Endothelial cell of umbilical vein (primary cell): ENCODE measurements around the gene AQP10. TPM values are rescaled to one million over a fixed set of nuclear protein-coding genes. Genes with fewer than 3 reads are reported as not detected.

ENCODE experiments used
- BruUV-seq: library from RNA; stranded (reverse); fragments of 400-500 nt; replicated peaks from 2 replicates; lab custom pipeline; 2021; lab: Mats Ljungman, UMichigan
- CTCF ChIA-PET: fragments of 300-600, 350-600 bp; sonication (Branson Sonifier 250); formaldehyde crosslinking; loops from one replicate; lab custom pipeline; 2021; ENCODE audit warnings: antibody characterized with exemption, inconsistent platforms; lab: Charles Lee
- POLR2A ChIA-PET: fragments of 300-600, 350-600 bp; sonication (Branson Sonifier 250); formaldehyde crosslinking; loops from one replicate; lab custom pipeline; 2021; ENCODE audit warnings: antibody characterized with exemption, inconsistent platforms; lab: Charles Lee
- DNase-seq: peaks from one replicate; pipeline ENCODE4 v3.0.0-alpha.2; 2011; ENCODE audit warnings: low read depth, low spot score
- FAIRE-seq: peaks from 2 replicates; lab custom pipeline; 2011; peaks lifted over from hg19 to GRCh38; lab: Jason Lieb, UNC
- H2AFZ ChIP-seq: 2 replicates; pipeline ENCODE4 v1.6.0; 2012; ENCODE audit warnings: low read depth, low read length, control low read depth, inconsistent platforms
- H3K27ac ChIP-seq: 2 replicates; pipeline ENCODE4 v1.5.1; 2011; ENCODE audit warnings: low read depth, mild to moderate bottlenecking, control low read depth, low read length, moderate library complexity; ENCODE audit not compliant: insufficient read depth
- H3K27me3 ChIP-seq, 2 experiments: 2 replicates each; pipeline versions ENCODE4 v1.6.0 to v1.6.1; 2011; ENCODE audit warnings: low read length in 2 of 2, mixed read lengths in 1 of 2; ENCODE audit not compliant: control insufficient read depth in 2 of 2, insufficient read depth in 2 of 2
- H3K36me3 ChIP-seq, 2 experiments: 2 replicates in 1 of 2; 3 replicates in 1 of 2; pipeline ENCODE4 v1.5.1; 2011; ENCODE audit warnings: low read length in 2 of 2, mild to moderate bottlenecking in 1 of 2, moderate library complexity in 1 of 2; ENCODE audit not compliant: control insufficient read depth in 2 of 2, insufficient read depth in 2 of 2; ENCODE audit errors: extremely low read depth in 1 of 2
- H3K4me1 ChIP-seq: 3 replicates; pipeline ENCODE4 v1.5.1; 2011; ENCODE audit warnings: mild to moderate bottlenecking, low read length; ENCODE audit not compliant: control insufficient read depth, insufficient read depth; ENCODE audit errors: extremely low read depth
- H3K4me2 ChIP-seq: 2 replicates; pipeline ENCODE4 v1.6.1; 2011; ENCODE audit warnings: low read length, control low read depth, mixed read lengths; ENCODE audit not compliant: insufficient read depth
- H3K4me3 ChIP-seq, 3 experiments: fragments of 200-600 bp in 1 of 3; sonication (generic), shearing (Covaris generic) in 1 of 3; replicated peaks in 1 of 3; 2 replicates each; pipeline ENCODE4 v1.5.1; 2011 to 2016; ENCODE audit warnings: control low read depth in 3 of 3, low read length in 3 of 3, mild to moderate bottlenecking in 2 of 3, inconsistent platforms in 1 of 3, low read depth in 1 of 3, moderate library complexity in 1 of 3; ENCODE audit not compliant: insufficient read depth in 1 of 3
- H3K79me2 ChIP-seq: 2 replicates; pipeline ENCODE4 v1.6.0; 2012; ENCODE audit warnings: low read length, inconsistent platforms; ENCODE audit not compliant: control insufficient read depth, insufficient read depth
- H3K9ac ChIP-seq: replicated peaks from 2 replicates; pipeline ENCODE3; 2011; ENCODE audit warnings: low read length, control low read depth; ENCODE audit not compliant: insufficient read depth; ENCODE audit errors: extremely low read depth
- H3K9me1 ChIP-seq: replicated peaks from 3 replicates; pipeline ENCODE4 v1.6.0; 2011; ENCODE audit warnings: mild to moderate bottlenecking, low read length; ENCODE audit not compliant: control insufficient read depth, insufficient read depth; ENCODE audit errors: extremely low read depth
- H3K9me3 ChIP-seq: replicated peaks from 2 replicates; pipeline ENCODE4 v1.5.1; 2012; ENCODE audit warnings: low read length, inconsistent platforms; ENCODE audit not compliant: control insufficient read depth, insufficient read depth
- H4K20me1 ChIP-seq: replicated peaks from 2 replicates; pipeline ENCODE3; 2011; ENCODE audit warnings: mild to moderate bottlenecking, low read length; ENCODE audit not compliant: control insufficient read depth, insufficient read depth; ENCODE audit errors: extremely low read depth
- CTCF ChIP-seq, 2 donors: IDR thresholded peaks; 1 replicate in 1 of 2; 2 replicates in 1 of 2; pipeline ENCODE4 v1.5.1; 2011; ENCODE audit warnings: low read length in 2 of 2, mild to moderate bottlenecking in 2 of 2, moderate library complexity in 2 of 2, control low read depth in 1 of 2, inconsistent platforms in 1 of 2, low read depth in 1 of 2; ENCODE audit not compliant: insufficient read depth in 1 of 2; ENCODE audit errors: extremely low read depth in 1 of 2
- EZH2 ChIP-seq: IDR thresholded peaks from 2 replicates; pipeline ENCODE4 v1.6.1; 2012; ENCODE audit warnings: borderline replicate concordance, low read depth, mild to moderate bottlenecking, moderate library complexity, low read length, inconsistent platforms; ENCODE audit not compliant: severe bottlenecking
- FOS ChIP-seq: IDR thresholded peaks from 2 replicates; pipeline ENCODE4 v1.6.1; 2011; ENCODE audit warnings: mild to moderate bottlenecking, low read length, moderate library complexity, borderline replicate concordance; ENCODE audit not compliant: insufficient read depth
- GATA2 ChIP-seq: IDR thresholded peaks from 2 replicates; pipeline ENCODE4 v1.7.0; 2011; ENCODE audit warnings: low read depth, mild to moderate bottlenecking, moderate library complexity, mixed read lengths, low read length; ENCODE audit not compliant: insufficient read length, insufficient read depth
- JUN ChIP-seq: IDR thresholded peaks from 2 replicates; pipeline ENCODE4 v1.6.1; 2011; ENCODE audit warnings: borderline replicate concordance, low read depth; ENCODE audit not compliant: insufficient read length, insufficient read depth
- MAX ChIP-seq: IDR thresholded peaks from 2 replicates; pipeline ENCODE4 v1.6.1; 2011; ENCODE audit not compliant: insufficient read depth, insufficient read length
- MYC ChIP-seq: IDR thresholded peaks from one replicate; pipeline ENCODE4 v1.6.1; 2011; ENCODE audit warnings: mild to moderate bottlenecking, low read depth, low read length
- POLR2A ChIP-seq: IDR thresholded peaks from 2 replicates; pipeline ENCODE4 v1.6.1; 2012; ENCODE audit warnings: low read depth, mild to moderate bottlenecking, control low read depth, low read length
- POLR2AphosphoS5 ChIP-seq: IDR thresholded peaks from 2 replicates; pipeline ENCODE4 v1.6.1; 2012; ENCODE audit warnings: low read depth, mild to moderate bottlenecking, control low read depth, low read length, moderate library complexity; ENCODE audit not compliant: insufficient read depth
- dilution Hi-C: fragments of 300-500 bp; cut with MboI; formaldehyde crosslinking; loops from one replicate; pipeline ENCODE4 v1.15.0; 2019; ENCODE audit warnings: low sequenced_read_pairs; ENCODE audit not compliant: extremely low pct_ligation_motif_present
- intact Hi-C: fragments of 100-400 bp; cut with micrococcal nuclease; formaldehyde crosslinking; loops from one replicate; pipeline ENCODE4 v1.10.0; 2022
- polyA plus RNA-seq, 4 experiments: library from polyadenylated mRNA; depleted of rRNA in 3 of 4; stranded (reverse) in 3 of 4; unstranded in 1 of 4; fragments of >200 nt; gene quantifications; 2 replicates each; pipeline versions ENCODE4 v1.2.1 to v1.2.3, GENCODE V29; 2011 to 2012; ENCODE audit warnings: missing spikeins in 1 of 4
- total RNA-seq: library from RNA; stranded (reverse); gene quantifications from 2 replicates; pipeline ENCODE4 v1.2.3, GENCODE V29; 2021

The AQP10 gene
- total and polyA plus RNA-seq, 2 donors (not counting 3 experiments of a cell fraction or from before 2014, with no cell fraction given), result not detected

- BruUV-seq, result no TSS peak
Measured at GRCh38 chr1:154347961-154348360, 27.1 kb downstream of the AQP10 start.

More at GRCh38 chr1:154347961-154348360, 27.1 kb downstream of the AQP10 start:
- H2AFZ ChIP-seq, result no peak overlapping the region
- no peak for DNase-seq
- H3K9me1 ChIP-seq, result no peaks in the 10 kb centered on the region
- ChIA-PET POLR2A (no interaction called here), CTCF (interaction anchor here (1.0 to 6.4 kb wide), 4 partner anchors 12 to 199 kb away, joined by 3 to 67 read pairs (median 8); no protein-coding TSS in a partner anchor)
- TF ChIP-seq FOS, result no peak
- TF ChIP-seq MAX, result no peak
- no peak for TF ChIP-seq EZH2
- no peak for TF ChIP-seq POLR2AphosphoS5
- TF ChIP-seq MYC, result no peak
- no peak for TF ChIP-seq GATA2
- TF ChIP-seq CTCF (IDR thresholded peaks at IDR 0.05; ENCODE audit: extremely low read depth in 1 of 2, insufficient read depth in 1 of 2, low read depth in 1 of 2, low read length in 2 of 2), result no peak
- no peak for TF ChIP-seq JUN
- TF ChIP-seq POLR2A, result no peak
- no peaks in the 10 kb centered on the region for H3K9me3 ChIP-seq
- no peaks in the 10 kb centered on the region for H3K27me3 ChIP-seq
- H3K27ac ChIP-seq, result no peak overlapping the region
- H3K4me2 ChIP-seq, result no peak overlapping the region
- peaks cover 12 to 47% of the 10 kb centered on the region in 2 experiments for H3K36me3 ChIP-seq
- FAIRE-seq, result no peak
- no peaks in the 10 kb centered on the region for H4K20me1 ChIP-seq
- peaks cover 14% of the 10 kb centered on the region for H3K4me1 ChIP-seq
- intact Hi-C loops, result loop anchor here (2.0 kb wide), 1 partner anchor 131 kb away; no protein-coding TSS in a partner anchor
- no peak overlapping the region for H3K4me3 ChIP-seq
- no peak overlapping the region for H3K9ac ChIP-seq
- no peaks in the 10 kb centered on the region for H3K79me2 ChIP-seq
- dilution Hi-C loops, result no loop called here
